Measurements from ENCODE around the gene CCL2. TPM values are rescaled to one million over a fixed set of nuclear protein-coding genes. Genes with fewer than 3 reads are reported as not detected.

Gene CCL2
- total RNA-seq, 1 experiment from 2014 or later, result 1.4 TPM

DNA sequence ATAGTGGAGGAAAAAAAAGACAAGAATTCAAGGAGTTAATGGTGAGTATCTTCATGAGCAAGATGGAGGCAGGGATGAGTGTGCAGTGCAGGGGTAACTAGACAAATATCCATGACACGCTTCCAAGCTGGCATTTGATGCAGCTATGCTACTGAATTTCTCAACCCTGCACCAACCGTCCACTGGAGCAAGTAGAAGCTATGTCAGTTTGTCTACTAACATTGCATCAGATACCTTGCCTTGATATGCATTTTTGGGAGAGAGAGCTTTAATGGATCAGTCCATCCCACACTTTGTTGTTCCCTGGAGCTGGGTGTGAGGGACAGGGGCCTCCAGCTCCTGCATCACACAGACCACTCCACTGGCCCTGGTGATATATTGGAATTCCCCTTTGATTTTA lies 46.9 kb downstream of the CCL2 start:
- TF ChIP-seq, protein P1, sequence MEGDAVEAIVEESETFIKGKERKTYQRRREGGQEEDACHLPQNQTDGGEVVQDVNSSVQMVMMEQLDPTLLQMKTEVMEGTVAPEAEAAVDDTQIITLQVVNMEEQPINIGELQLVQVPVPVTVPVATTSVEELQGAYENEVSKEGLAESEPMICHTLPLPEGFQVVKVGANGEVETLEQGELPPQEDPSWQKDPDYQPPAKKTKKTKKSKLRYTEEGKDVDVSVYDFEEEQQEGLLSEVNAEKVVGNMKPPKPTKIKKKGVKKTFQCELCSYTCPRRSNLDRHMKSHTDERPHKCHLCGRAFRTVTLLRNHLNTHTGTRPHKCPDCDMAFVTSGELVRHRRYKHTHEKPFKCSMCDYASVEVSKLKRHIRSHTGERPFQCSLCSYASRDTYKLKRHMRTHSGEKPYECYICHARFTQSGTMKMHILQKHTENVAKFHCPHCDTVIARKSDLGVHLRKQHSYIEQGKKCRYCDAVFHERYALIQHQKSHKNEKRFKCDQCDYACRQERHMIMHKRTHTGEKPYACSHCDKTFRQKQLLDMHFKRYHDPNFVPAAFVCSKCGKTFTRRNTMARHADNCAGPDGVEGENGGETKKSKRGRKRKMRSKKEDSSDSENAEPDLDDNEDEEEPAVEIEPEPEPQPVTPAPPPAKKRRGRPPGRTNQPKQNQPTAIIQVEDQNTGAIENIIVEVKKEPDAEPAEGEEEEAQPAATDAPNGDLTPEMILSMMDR (conservative IDR thresholded peaks at IDR 0.05), result no peak
- no peak overlapping the region for H2BK5ac ChIP-seq (ENCODE audit: insufficient read length, low read length)

More for the DNA sequence above, 46.9 kb downstream of the CCL2 start:
- Mint-ChIP-seq H3K36me3 (ENCODE audit: insufficient read depth in 1 of 3, low read depth in 3 of 3) (no peaks in the 10 kb centered on the region), H3K9me3 (no peaks in the 10 kb centered on the region), H3K4me3 (no peak overlapping the region), H3K27me3 (ENCODE audit: low read depth) (peaks cover 18% of the 10 kb centered on the region), H3K4me1 (peaks cover 6 to 10% of the 10 kb centered on the region in 2 experiments), H3K27ac (no peak overlapping the region)
- no peak for DNase-seq
- Histone ChIP-seq H2BK15ac (ENCODE audit: low read depth, low read length) (no peak overlapping the region), H3K23me2 (ENCODE audit: insufficient read length, low read depth, low read length, poor library complexity, severe bottlenecking) (no peaks in the 10 kb centered on the region), H2AK5ac (ENCODE audit: insufficient read length, low read length) (no peak overlapping the region), H2AFZ (ENCODE audit: low read length) (no peak overlapping the region), H3K4ac (ENCODE audit: low read depth, low read length) (no peak overlapping the region), H3K14ac (ENCODE audit: insufficient read depth, low read length) (no peak overlapping the region), H4K91ac (ENCODE audit: insufficient read length, low read depth, low read length) (no peak overlapping the region), H4K8ac (replicated peaks; ENCODE audit: insufficient read length, low read depth, low read length) (no peak overlapping the region), H3K27ac (ENCODE audit: insufficient read length, low read depth, low read length) (no peak overlapping the region), H3K9ac (ENCODE audit: extremely low read depth, insufficient read length, low read length) (no peak overlapping the region), H4K5ac (ENCODE audit: insufficient read length, low read depth, low read length) (no peak overlapping the region), H3K79me1 (ENCODE audit: insufficient read depth, low read depth, low read length, poor library complexity, severe bottlenecking) (no peaks in the 10 kb centered on the region), H2BK12ac (ENCODE audit: insufficient read length, low read depth, low read length) (no peak overlapping the region), H3K18ac (ENCODE audit: insufficient read length, low read depth, low read length) (no peak overlapping the region), H3K27me3 (ENCODE audit: insufficient read depth, low read length) (no peaks in the 10 kb centered on the region; the same call in 1 of the 2 replicates), H3T11ph (ENCODE audit: low read length) (no peak overlapping the region), H3K4me1 (ENCODE audit: insufficient read depth, low read length) (no peaks in the 10 kb centered on the region), H3K9me3 (ENCODE audit: control insufficient read depth, low read depth, low read length) (no peaks in the 10 kb centered on the region), H2BK120ac (ENCODE audit: low read depth, low read length, poor library complexity, severe bottlenecking) (no peak overlapping the region), H3K23ac (ENCODE audit: insufficient read length, low read depth, low read length) (no peak overlapping the region), H2BK20ac (ENCODE audit: low read depth, low read length, poor library complexity, severe bottlenecking) (no peak overlapping the region), H4K20me1 (ENCODE audit: control insufficient read depth, insufficient read depth, insufficient read length) (no peaks in the 10 kb centered on the region), H3K56ac (ENCODE audit: insufficient read length, low read depth, low read length) (no peak overlapping the region), H3K79me2 (ENCODE audit: insufficient read depth, low read length) (no peaks in the 10 kb centered on the region), H3K4me2 (ENCODE audit: insufficient read depth, insufficient read length, low read length) (no peak overlapping the region)
- no CpG with 5 or more reads among the region's 2 CpGs for WGBS (ENCODE audit: extremely low coverage, insufficient read length, low lambda C conversion rate)
